GM12878 (cell line): ENCODE results near the gene DDR1. TPM values are rescaled to one million over a fixed set of nuclear protein-coding genes. Genes with fewer than 3 reads are reported as not detected.
"Not testable (repeated sequence)": the region's sequence is repeated elsewhere in the genome, so short reads cannot be mapped to it uniquely, and the experiment has no call there.

Source experiments
- ATAC-seq: fragments of 200-7000 bp; cut with Tn5 transposase; 3 replicates; pipeline ENCODE4 v1.9.1; 2020; ENCODE audit warnings: mild to moderate bottlenecking, moderate library complexity
- BruUV-seq: library from RNA; stranded (reverse); fragments of 400-500 nt; replicated peaks from 2 replicates; lab custom pipeline; 2021; lab: Mats Ljungman, UMichigan
- CTCF ChIA-PET: fragments of 300-600 bp; sonication (Branson Sonifier 250); formaldehyde crosslinking; extraction: SDS; loops from one replicate; lab custom pipeline; 2021; ENCODE audit warnings: inconsistent platforms; lab: Yijun Ruan, JAX
- POLR2A ChIA-PET: fragments of 350-600 bp; formaldehyde crosslinking; extraction: SDS; loops from one replicate; lab custom pipeline; 2021; ENCODE audit warnings: inconsistent platforms; lab: Charles Lee
- RAD21 ChIA-PET: fragments of 300-600 bp; sonication (Branson Sonifier 250); formaldehyde crosslinking; loops from one replicate; lab custom pipeline; 2023; ENCODE audit warnings: antibody characterized with exemption; ENCODE audit not compliant: unreplicated experiment; lab: Charles Lee
- SMC1A ChIA-PET: fragments of 300-600 bp; sonication (Branson Sonifier 250); formaldehyde crosslinking; loops from one replicate; lab custom pipeline; 2023; ENCODE audit not compliant: unreplicated experiment, uncharacterized antibody; lab: Charles Lee
- DNase-seq: peaks from one replicate; pipeline ENCODE4 v3.0.0-alpha.2; 2011; ENCODE audit warnings: low read depth, low spot score
- FAIRE-seq: peaks from 3 replicates; lab custom pipeline; 2011; peaks lifted over from hg19 to GRCh38; lab: Jason Lieb, UNC
- H2AFZ ChIP-seq: 2 replicates; pipeline ENCODE4 v1.6.0; 2011; ENCODE audit warnings: low read depth, low read length, control low read depth; ENCODE audit not compliant: control insufficient read depth
- H3K27ac ChIP-seq: 2 replicates; pipeline ENCODE4 v1.5.1; 2011; ENCODE audit warnings: control low read depth; ENCODE audit not compliant: control insufficient read depth, insufficient read depth
- H3K27me3 ChIP-seq, 2 experiments: replicated peaks in 1 of 2; 2 replicates each; pipeline versions ENCODE4 v1.6.0 to v1.6.1; 2011; ENCODE audit warnings: low read length in 1 of 2; ENCODE audit not compliant: control insufficient read depth in 2 of 2, insufficient read depth in 2 of 2
- H3K36me3 ChIP-seq, 2 experiments: 2 replicates each; pipeline ENCODE4 v1.5.1; 2011; ENCODE audit warnings: low read length in 1 of 2; ENCODE audit not compliant: control insufficient read depth in 2 of 2, insufficient read depth in 2 of 2
- H3K4me1 ChIP-seq: 2 replicates; pipeline ENCODE4 v1.6.1; 2011; ENCODE audit warnings: mild to moderate bottlenecking, low read length, moderate library complexity, mixed read lengths; ENCODE audit not compliant: control insufficient read depth, insufficient read depth
- H3K4me2 ChIP-seq: 2 replicates; pipeline ENCODE4 v1.6.0; 2011; ENCODE audit warnings: control low read depth; ENCODE audit not compliant: control insufficient read depth, insufficient read depth
- H3K4me3 ChIP-seq: fragments of 200-600 bp; sonication (generic); 2 replicates; pipeline ENCODE4 v1.5.1; 2016
- H3K79me2 ChIP-seq: 2 replicates; pipeline ENCODE4 v1.6.0; 2011; ENCODE audit warnings: low read length; ENCODE audit not compliant: control insufficient read depth, insufficient read depth
- H3K9ac ChIP-seq: 2 replicates; pipeline ENCODE4 v1.8.0; 2011; ENCODE audit warnings: low read length, control low read depth, mixed read lengths; ENCODE audit not compliant: control insufficient read depth, insufficient read depth
- H3K9me3 ChIP-seq: replicated peaks from 3 replicates; pipeline ENCODE4 v1.5.1; 2011; ENCODE audit warnings: mild to moderate bottlenecking, low read length; ENCODE audit not compliant: control insufficient read depth, insufficient read depth
- H4K20me1 ChIP-seq: 2 replicates; pipeline ENCODE4 v1.6.0; 2011; ENCODE audit not compliant: control insufficient read depth, insufficient read depth
- BCL11A ChIP-seq: IDR thresholded peaks from 2 replicates; pipeline ENCODE4 v1.6.1; 2011; ENCODE audit warnings: low read depth, low read length
- CBFB ChIP-seq: IDR thresholded peaks from 2 replicates; pipeline ENCODE4 v1.6.1; 2016; ENCODE audit warnings: antibody characterized with exemption, low read depth
- CHD4 ChIP-seq: fragments of 200-600 bp; sonication (generic); IDR thresholded peaks from 2 replicates; pipeline ENCODE4 v1.6.1; 2016; ENCODE audit warnings: mild to moderate bottlenecking
- E4F1 ChIP-seq: fragments of 450-650 bp; IDR thresholded peaks from 2 replicates; pipeline ENCODE4 v1.6.1; 2018; ENCODE audit warnings: borderline replicate concordance, mild to moderate bottlenecking; ENCODE audit not compliant: partially characterized antibody
- MEF2A ChIP-seq: IDR thresholded peaks from 2 replicates; pipeline ENCODE4 v1.6.1; 2011; ENCODE audit warnings: low read depth, mild to moderate bottlenecking, low read length, moderate library complexity; ENCODE audit not compliant: insufficient read depth
- RUNX3 ChIP-seq: IDR thresholded peaks from 2 replicates; pipeline ENCODE4 v1.6.1; 2012; ENCODE audit warnings: low read length, inconsistent platforms
- SIN3A ChIP-seq: IDR thresholded peaks from 2 replicates; pipeline ENCODE4 v1.6.1; 2012; ENCODE audit warnings: low read depth, low read length, improper control_type of control experiment
- SREBF1 ChIP-seq: IDR thresholded peaks from 2 replicates; pipeline ENCODE4 v1.6.1; 2012; ENCODE audit warnings: mild to moderate bottlenecking, low read length
- TAF1 ChIP-seq: IDR thresholded peaks from 2 replicates; pipeline ENCODE4 v1.6.1; 2011; ENCODE audit warnings: mild to moderate bottlenecking, low read depth, low read length, borderline replicate concordance
- TARDBP ChIP-seq: IDR thresholded peaks from 2 replicates; pipeline ENCODE4 v1.6.1; 2016; ENCODE audit warnings: borderline replicate concordance
- TBL1XR1 ChIP-seq: IDR thresholded peaks from 2 replicates; pipeline ENCODE4 v1.6.1; 2012; ENCODE audit warnings: low read depth, low read length, improper control_type of control experiment
- YBX1 ChIP-seq: fragments of 450-650 bp; IDR thresholded peaks from 2 replicates; pipeline ENCODE4 v1.6.1; 2016; ENCODE audit warnings: antibody characterized with exemption
- WGBS: methylation state at CpG from one replicate; pipeline ENCODE4 v1.1.6; 2016; ENCODE audit warnings: low lambda C conversion rate; ENCODE audit not compliant: insufficient replicate concordance, insufficient coverage; ENCODE audit errors: missing lambda C conversion rate; 5-methylcytosine and 5-hydroxymethylcytosine counted together
- in situ Hi-C: fragments of 300-500 bp; cut with MboI; formaldehyde crosslinking; loops from 9 replicates; pipeline ENCODE4 v1.14.3; 2018; ENCODE audit warnings: mixed read lengths
- intact Hi-C: fragments of 100-400 bp; cut with micrococcal nuclease; formaldehyde crosslinking; loops from one replicate; pipeline ENCODE4 v1.14.2; 2022; ENCODE audit not compliant: unreplicated experiment
- polyA plus RNA-seq, 11 experiments: library from polyadenylated mRNA; depleted of rRNA in 4 of 11; unstranded in 6 of 11; stranded (reverse) in 5 of 11; fragments of >200 nt; fragmentation: Nextera tagmentation in 4 of 11; fragmentation: Illumina TruSeq in 1 of 11; extraction: Ambion mirVana in 4 of 11; extraction: Trizol in 1 of 11; gene quantifications; 1 replicate in 1 of 11; 2 replicates in 10 of 11; pipeline versions ENCODE4 v1.2.1 to v1.2.3, GENCODE V29; 2011 to 2016; ENCODE audit warnings: inconsistent platforms in 2 of 11, missing spikeins in 2 of 11, low read depth in 1 of 11
- total RNA-seq, 4 experiments: library from RNA; depleted of rRNA in 3 of 4; stranded (reverse); fragments of >200 nt in 3 of 4; fragmentation: Illumina TruSeq in 1 of 4; extraction: Trizol in 1 of 4; gene quantifications; 2 replicates each; pipeline versions ENCODE4 v1.2.1 to v1.2.3, GENCODE V29; 2013 to 2021
- TF ChIP-seq, protein P1 (sequence below): IDR thresholded peaks from 2 replicates; pipeline ENCODE4 v1.6.1; 2011; ENCODE audit warnings: mild to moderate bottlenecking, low read depth, low read length, moderate library complexity; ENCODE audit not compliant: insufficient replicate concordance

Gene DDR1
- total and polyA plus RNA-seq, 10 of the 15 experiments (the other 5 are each of a cell fraction or from before 2014, with no cell fraction given): 1.1 to 39.0 (median 11.9) TPM

DNA sequence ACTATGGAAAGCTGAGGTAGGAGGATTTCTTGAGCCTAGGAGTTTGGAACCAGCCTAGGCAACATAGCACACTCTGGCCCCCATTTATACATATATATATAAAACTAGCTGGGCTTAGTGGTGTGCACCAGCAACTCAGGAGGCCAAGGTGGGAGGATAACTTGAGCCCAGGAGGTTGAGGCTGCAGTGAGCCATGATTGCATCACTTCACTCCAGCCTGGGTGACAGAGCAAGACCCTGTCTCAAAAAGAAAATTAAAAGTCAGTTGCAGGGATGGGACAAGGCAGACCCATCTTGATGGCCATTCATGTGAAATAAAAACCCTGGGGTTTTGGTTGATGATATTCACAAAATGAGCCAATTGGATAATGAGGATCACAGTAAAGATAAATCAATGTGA lies 17.1 kb downstream of the DDR1 start:
- H3K27me3 ChIP-seq: no peaks in the 10 kb centered on the region
- DNase-seq: no peak
- H3K9ac ChIP-seq: no peak overlapping the region
- ChIA-PET RAD21 (interaction anchor here (0.6 to 3.8 kb wide), 9 partner anchors 11 to 416 kb away, joined by 3 to 31 read pairs (median 6); partner anchors contain the start of genes DDR1 and VARS2), SMC1A (interaction anchor here (1.3 to 2.3 kb wide), 6 partner anchors 12 to 73 kb away, joined by 4 to 9 read pairs (median 6); partner anchors contain the start of genes DDR1 and VARS2), CTCF (interaction anchor here (0.7 to 2.0 kb wide), 6 partner anchors 12 to 832 kb away, joined by 3 to 14 read pairs (median 4); partner anchors contain the start of gene VARS2), POLR2A (interaction anchor here (0.6 to 6.0 kb wide), 3 partner anchors 13 to 445 kb away, joined by 3 to 37 read pairs (median 8); partner anchors contain the start of genes DDR1 and VARS2)
- no peak overlapping the region; the same call in 1 of the 2 replicates for H3K27ac ChIP-seq
- H4K20me1 ChIP-seq: no peaks in the 10 kb centered on the region
- H2AFZ ChIP-seq: no peak overlapping the region
- in situ Hi-C loops (no loop called here), intact Hi-C loops (loop anchor here (2.0 kb wide), 1 partner anchor 19 kb away; no protein-coding TSS in a partner anchor)
- no peak for FAIRE-seq
- no peaks in the 10 kb centered on the region for H3K9me3 ChIP-seq
- H3K79me2 ChIP-seq: no peaks in the 10 kb centered on the region
- no peak; the same call in 2 of the 3 replicates for ATAC-seq
- TF ChIP-seq CHD4 (no peak), TBL1XR1 (no peak), SREBF1 (no peak), TARDBP (no peak), SIN3A (no peak), E4F1 (no peak), RUNX3 (no peak), MEF2A (no peak), CBFB (no peak), BCL11A (no peak), TAF1 (no peak), YBX1 (no peak)
- TF ChIP-seq, protein P1, sequence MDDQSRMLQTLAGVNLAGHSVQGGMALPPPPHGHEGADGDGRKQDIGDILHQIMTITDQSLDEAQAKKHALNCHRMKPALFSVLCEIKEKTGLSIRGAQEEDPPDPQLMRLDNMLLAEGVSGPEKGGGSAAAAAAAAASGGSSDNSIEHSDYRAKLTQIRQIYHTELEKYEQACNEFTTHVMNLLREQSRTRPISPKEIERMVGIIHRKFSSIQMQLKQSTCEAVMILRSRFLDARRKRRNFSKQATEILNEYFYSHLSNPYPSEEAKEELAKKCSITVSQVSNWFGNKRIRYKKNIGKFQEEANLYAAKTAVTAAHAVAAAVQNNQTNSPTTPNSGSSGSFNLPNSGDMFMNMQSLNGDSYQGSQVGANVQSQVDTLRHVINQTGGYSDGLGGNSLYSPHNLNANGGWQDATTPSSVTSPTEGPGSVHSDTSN: no peak
- H3K4me2 ChIP-seq: no peak overlapping the region
- H3K4me1 ChIP-seq: peaks cover 32% of the 10 kb centered on the region
- H3K36me3 ChIP-seq: peaks cover 4 to 10% of the 10 kb centered on the region in 2 experiments; a peak in 2 of 4 replicates
- BruUV-seq: no TSS peak
- no peak overlapping the region for H3K4me3 ChIP-seq

DNA sequence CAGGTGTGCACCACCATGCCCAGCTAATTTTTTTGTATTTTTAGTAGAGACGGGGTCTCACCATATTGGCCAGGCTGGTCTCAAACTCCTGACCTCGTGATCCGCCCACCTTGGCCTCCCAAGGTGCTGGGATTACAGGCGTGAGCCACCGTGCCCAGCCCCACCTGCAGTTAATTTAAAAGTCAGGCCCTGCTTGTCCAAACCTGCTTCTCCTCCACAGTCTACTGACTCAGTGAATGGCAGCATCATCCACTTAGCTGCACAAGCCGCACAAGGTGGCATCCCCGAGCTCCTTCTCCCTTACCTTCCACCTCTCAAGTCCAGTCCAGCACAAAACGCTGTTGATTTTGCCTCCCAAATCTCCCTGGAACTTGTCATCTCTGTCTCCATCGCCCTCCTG lies 17.9 kb downstream of the DDR1 start:
- CTCF ChIA-PET: interaction anchor here (0.7 to 2.0 kb wide), 5 partner anchors 11 to 831 kb away, joined by 3 to 14 read pairs (median 3); partner anchors contain the start of gene VARS2
- H3K4me2 ChIP-seq: peak overlapping the region; percentile 65
- not testable (repeated sequence) for BruUV-seq

More for the DNA sequence above, 17.9 kb downstream of the DDR1 start:
- in situ Hi-C loops, intact Hi-C loops, FAIRE-seq, DNase-seq, H3K9ac ChIP-seq, ATAC-seq, H3K27me3 ChIP-seq, H3K4me3 ChIP-seq, H3K9me3 ChIP-seq, H4K20me1 ChIP-seq, H3K79me2 ChIP-seq: not testable (repeated sequence)
- Histone ChIP-seq H3K27ac (peak overlapping the region; percentile 30), H3K4me1 (peaks cover 32% of the 10 kb centered on the region), H3K36me3 (peaks cover 4 to 10% of the 10 kb centered on the region in 2 experiments; a peak in 2 of 4 replicates), H2AFZ (peak overlapping the region; percentile 72; the same call in 1 of the 2 replicates)
- RAD21 ChIA-PET: interaction anchor here (0.6 to 3.8 kb wide), 5 partner anchors 12 to 300 kb away, joined by 3 to 31 read pairs (median 4); partner anchors contain the start of gene VARS2
- POLR2A ChIA-PET: interaction anchor here (6.0 kb wide), 1 partner anchor 12 kb away, joined by 37 read pairs; the partner anchor contains the start of gene VARS2
- SMC1A ChIA-PET: interaction anchor here (1.0 to 2.1 kb wide), 4 partner anchors 12 to 185 kb away, joined by 3 to 6 read pairs (median 4); partner anchors contain the start of gene VARS2
- WGBS: 83% methylated on average over 9 of the region's 9 CpGs
